ENCODE results near the gene VPS72. TPM values are rescaled to one million over a fixed set of nuclear protein-coding genes. Genes with fewer than 3 reads are reported as not detected.

Gene VPS72
- total and polyA plus RNA-seq, 5 donors from 2014 or later = 41.8 to 101 (median 91.9) TPM

GRCh38 chr1:151176514-151177045 is 13.4 kb downstream of the VPS72 start:
- H3K36me3 Mint-ChIP-seq = peaks cover 45% of the 10 kb centered on the region
- no peak overlapping the region for H3K27ac ChIP-seq (ENCODE audit: insufficient read depth, low read length, poor library complexity, severe bottlenecking)
- H3K9me3 Mint-ChIP-seq = no peaks in the 10 kb centered on the region
- no peaks in the 10 kb centered on the region for H3K27me3 Mint-ChIP-seq
- no peaks in the 10 kb centered on the region for H3K4me1 ChIP-seq (ENCODE audit: control insufficient read depth, insufficient read depth, low read length, poor library complexity, severe bottlenecking)
- no peak overlapping the region for H3K4me3 ChIP-seq (ENCODE audit: low read depth, low read length)
- H3K4me1 Mint-ChIP-seq = peaks cover 0 to 11% (median 6%) of the 10 kb centered on the region in 4 donors
- no peak for ATAC-seq (ENCODE audit: low read depth in 2 of 2)
- no peak for DNase-seq
- no peak overlapping the region for H3K4me3 Mint-ChIP-seq
- peaks cover 65% of the 10 kb centered on the region for H3K36me3 ChIP-seq (ENCODE audit: control insufficient read depth, insufficient read depth, low read length)
- H3K9me3 ChIP-seq (ENCODE audit: control insufficient read depth in 2 of 2, low read length in 2 of 2) = no peaks in the 10 kb centered on the region
- H3K27me3 ChIP-seq (ENCODE audit: control insufficient read depth, insufficient read depth, low read length) = no peaks in the 10 kb centered on the region
- peak overlapping the region in 1 of 3 donors; percentile 18 for H3K27ac Mint-ChIP-seq

GRCh38 chr1:151175863-151176262 is 14.1 kb downstream of the VPS72 start, which contains the start of gene TMOD4:
TSS of gene TMOD4 (minus strand) at chr1:151175981. CDS start at chr1:151174875, 1,106 bp downstream.
- peaks cover 39% of the 10 kb centered on the region for H3K36me3 Mint-ChIP-seq
- H3K9me3 ChIP-seq (ENCODE audit: control insufficient read depth in 2 of 2, low read length in 2 of 2) = no peaks in the 10 kb centered on the region
- no peaks in the 10 kb centered on the region for H3K4me1 ChIP-seq (ENCODE audit: control insufficient read depth, insufficient read depth, low read length, poor library complexity, severe bottlenecking)
- no peak within 1 kb of the TSS for H3K4me3 ChIP-seq (ENCODE audit: low read depth, low read length)
- no peaks in the 10 kb centered on the region for H3K27me3 Mint-ChIP-seq
- no peaks in the 10 kb centered on the region for H3K9me3 Mint-ChIP-seq
- no peak within 1 kb of the TSS for H3K27ac ChIP-seq (ENCODE audit: insufficient read depth, low read length, poor library complexity, severe bottlenecking)
- no peaks in the 10 kb centered on the region for H3K27me3 ChIP-seq (ENCODE audit: control insufficient read depth, insufficient read depth, low read length)
- peak within 1 kb of the TSS in 1 of 4 donors; percentile 72 for H3K4me3 Mint-ChIP-seq
- DNase-seq = peak in 1 of 3 donors; percentile 41
- H3K27ac Mint-ChIP-seq = peak within 1 kb of the TSS; percentile 18 to 42 (median 35)
- peak in 1 of 2 donors; percentile 37 for ATAC-seq (ENCODE audit: low read depth in 2 of 2)
- peaks cover 0 to 11% (median 6%) of the 10 kb centered on the region in 4 donors for H3K4me1 Mint-ChIP-seq
- peaks cover 65% of the 10 kb centered on the region for H3K36me3 ChIP-seq (ENCODE audit: control insufficient read depth, insufficient read depth, low read length)

GRCh38 chr1:151175041-151175741 is 14.8 kb downstream of the VPS72 start:
- H3K27ac Mint-ChIP-seq = peak overlapping the region in 2 of 3 donors; percentile 35 to 42
- H3K36me3 Mint-ChIP-seq = peaks cover 36% of the 10 kb centered on the region

DNA sequence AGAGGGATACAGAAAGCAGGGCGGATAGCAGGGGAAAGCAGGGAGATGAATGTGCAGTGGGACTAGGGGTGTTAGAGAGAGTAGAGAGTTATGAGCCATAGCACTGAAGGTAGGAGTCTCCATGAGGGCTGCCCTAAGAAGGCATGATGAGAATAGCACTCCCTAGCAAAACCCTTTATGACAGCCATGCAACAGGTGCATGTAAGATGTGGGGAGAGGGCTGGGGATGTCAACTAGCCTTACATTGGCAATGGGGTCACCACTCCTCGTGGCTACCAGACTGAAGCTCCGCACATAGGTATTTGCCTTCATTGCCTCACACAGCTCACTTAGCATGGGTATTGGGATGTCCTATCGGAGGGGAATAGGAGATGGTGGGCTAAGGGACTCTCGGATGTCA is 18.8 kb downstream of the VPS72 start:
- Histone ChIP-seq H3K9me3 (ENCODE audit: control insufficient read depth in 2 of 2, low read length in 2 of 2) (no peaks in the 10 kb centered on the region), H3K36me3 (ENCODE audit: control insufficient read depth, insufficient read depth, low read length) (peaks cover 52% of the 10 kb centered on the region), H3K4me1 (ENCODE audit: control insufficient read depth, insufficient read depth, low read length, poor library complexity, severe bottlenecking) (peaks cover 11% of the 10 kb centered on the region), H3K27me3 (ENCODE audit: control insufficient read depth, insufficient read depth, low read length) (no peaks in the 10 kb centered on the region), H3K4me3 (ENCODE audit: low read depth, low read length) (no peak overlapping the region), H3K27ac (ENCODE audit: insufficient read depth, low read length, poor library complexity, severe bottlenecking) (no peak overlapping the region)
- no peaks in the 10 kb centered on the region for H3K9me3 Mint-ChIP-seq
- ATAC-seq (ENCODE audit: low read depth in 2 of 2) (no peak), DNase-seq (no peak)
- no peaks in the 10 kb centered on the region for H3K27me3 Mint-ChIP-seq
- H3K4me3 Mint-ChIP-seq = peak overlapping the region in 2 of 4 donors; percentile 4 to 33
- H3K4me1 Mint-ChIP-seq = peaks cover 0 to 27% (median 6%) of the 10 kb centered on the region in 4 donors
- peaks cover 27% of the 10 kb centered on the region for H3K36me3 Mint-ChIP-seq
- H3K27ac Mint-ChIP-seq = peak overlapping the region in 1 of 3 donors; percentile 43

More at GRCh38 chr1:151175041-151175741, 14.8 kb downstream of the VPS72 start:
- Histone ChIP-seq H3K9me3 (ENCODE audit: control insufficient read depth in 2 of 2, low read length in 2 of 2) (no peaks in the 10 kb centered on the region), H3K36me3 (ENCODE audit: control insufficient read depth, insufficient read depth, low read length) (peaks cover 66% of the 10 kb centered on the region), H3K4me1 (ENCODE audit: control insufficient read depth, insufficient read depth, low read length, poor library complexity, severe bottlenecking) (no peaks in the 10 kb centered on the region), H3K4me3 (ENCODE audit: low read depth, low read length) (no peak overlapping the region), H3K27ac (ENCODE audit: insufficient read depth, low read length, poor library complexity, severe bottlenecking) (no peak overlapping the region), H3K27me3 (ENCODE audit: control insufficient read depth, insufficient read depth, low read length) (no peaks in the 10 kb centered on the region)
- H3K9me3 Mint-ChIP-seq = no peaks in the 10 kb centered on the region
- no peak for ATAC-seq (ENCODE audit: low read depth in 2 of 2)
- no peak for DNase-seq
- no peak overlapping the region for H3K4me3 Mint-ChIP-seq
- peaks cover 0 to 11% (median 5%) of the 10 kb centered on the region in 4 donors for H3K4me1 Mint-ChIP-seq
- no peaks in the 10 kb centered on the region for H3K27me3 Mint-ChIP-seq

DNA sequence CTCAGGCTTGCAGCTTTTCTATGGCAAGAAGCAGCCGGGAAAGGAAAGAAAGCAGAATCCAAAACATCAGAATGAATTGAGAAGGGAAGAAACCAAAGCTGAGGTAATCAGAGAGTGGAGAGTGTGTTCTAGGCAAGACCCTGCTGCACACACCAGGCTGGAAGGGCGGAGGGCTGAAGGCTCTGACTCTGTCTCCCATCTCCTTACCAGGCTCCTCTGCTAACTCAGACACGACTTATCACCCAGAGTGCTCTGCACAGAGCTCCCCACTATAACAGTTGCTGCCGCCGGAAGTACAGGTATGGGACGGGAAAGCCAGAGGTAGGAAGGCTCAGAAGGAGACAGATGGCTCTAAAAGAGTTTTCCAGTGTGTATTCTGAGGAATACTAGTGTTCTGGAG is 22.9 kb downstream of the VPS72 start:
- no peak overlapping the region for H3K27ac ChIP-seq (ENCODE audit: insufficient read depth, low read length, poor library complexity, severe bottlenecking)
- DNase-seq = no peak
- peaks cover 22% of the 10 kb centered on the region for H3K4me1 ChIP-seq (ENCODE audit: control insufficient read depth, insufficient read depth, low read length, poor library complexity, severe bottlenecking)
- H3K36me3 ChIP-seq (ENCODE audit: control insufficient read depth, insufficient read depth, low read length) = peaks cover 41% of the 10 kb centered on the region
- peaks cover 6 to 62% (median 27%) of the 10 kb centered on the region in 4 donors for H3K4me1 Mint-ChIP-seq
- no peaks in the 10 kb centered on the region for H3K9me3 ChIP-seq (ENCODE audit: control insufficient read depth in 2 of 2, low read length in 2 of 2)
- H3K9me3 Mint-ChIP-seq = no peaks in the 10 kb centered on the region
- H3K36me3 Mint-ChIP-seq = peaks cover 21% of the 10 kb centered on the region
- peak overlapping the region; percentile 68 to 97 (median 96) for H3K4me3 Mint-ChIP-seq
- H3K27me3 Mint-ChIP-seq = peaks cover 6% of the 10 kb centered on the region
- ATAC-seq (ENCODE audit: low read depth in 2 of 2) = no peak
- peak overlapping the region; percentile 100 for H3K4me3 ChIP-seq (ENCODE audit: low read depth, low read length)
- H3K27ac Mint-ChIP-seq = peak overlapping the region; percentile 31 to 97 (median 70)
- H3K27me3 ChIP-seq (ENCODE audit: control insufficient read depth, insufficient read depth, low read length) = no peaks in the 10 kb centered on the region

- no peaks in the 10 kb centered on the region for H3K9me3 ChIP-seq (ENCODE audit: control insufficient read depth in 2 of 2, low read length in 2 of 2)
- H3K4me1 Mint-ChIP-seq = peaks cover 6 to 68% (median 33%) of the 10 kb centered on the region in 4 donors
- H3K27me3 ChIP-seq (ENCODE audit: control insufficient read depth, insufficient read depth, low read length) = no peaks in the 10 kb centered on the region
- peak overlapping the region; percentile 100 for H3K4me3 ChIP-seq (ENCODE audit: low read depth, low read length)
- DNase-seq (peak in 1 of 3 donors; percentile 35), ATAC-seq (ENCODE audit: low read depth in 2 of 2) (no peak)
- H3K27me3 Mint-ChIP-seq = peaks cover 6% of the 10 kb centered on the region
- peak overlapping the region; percentile 95 to 98 (median 96) for H3K4me3 Mint-ChIP-seq
- peak overlapping the region; percentile 89 to 97 (median 97) for H3K27ac Mint-ChIP-seq
- peaks cover 39% of the 10 kb centered on the region for H3K36me3 ChIP-seq (ENCODE audit: control insufficient read depth, insufficient read depth, low read length)
- no peaks in the 10 kb centered on the region for H3K9me3 Mint-ChIP-seq
- peaks cover 27% of the 10 kb centered on the region for H3K36me3 Mint-ChIP-seq
- peaks cover 28% of the 10 kb centered on the region for H3K4me1 ChIP-seq (ENCODE audit: control insufficient read depth, insufficient read depth, low read length, poor library complexity, severe bottlenecking)
- peak overlapping the region; percentile 70 for H3K27ac ChIP-seq (ENCODE audit: insufficient read depth, low read length, poor library complexity, severe bottlenecking)
Observed at GRCh38 chr1:151166505-151166956, 23.5 kb downstream of the VPS72 start.

DNA sequence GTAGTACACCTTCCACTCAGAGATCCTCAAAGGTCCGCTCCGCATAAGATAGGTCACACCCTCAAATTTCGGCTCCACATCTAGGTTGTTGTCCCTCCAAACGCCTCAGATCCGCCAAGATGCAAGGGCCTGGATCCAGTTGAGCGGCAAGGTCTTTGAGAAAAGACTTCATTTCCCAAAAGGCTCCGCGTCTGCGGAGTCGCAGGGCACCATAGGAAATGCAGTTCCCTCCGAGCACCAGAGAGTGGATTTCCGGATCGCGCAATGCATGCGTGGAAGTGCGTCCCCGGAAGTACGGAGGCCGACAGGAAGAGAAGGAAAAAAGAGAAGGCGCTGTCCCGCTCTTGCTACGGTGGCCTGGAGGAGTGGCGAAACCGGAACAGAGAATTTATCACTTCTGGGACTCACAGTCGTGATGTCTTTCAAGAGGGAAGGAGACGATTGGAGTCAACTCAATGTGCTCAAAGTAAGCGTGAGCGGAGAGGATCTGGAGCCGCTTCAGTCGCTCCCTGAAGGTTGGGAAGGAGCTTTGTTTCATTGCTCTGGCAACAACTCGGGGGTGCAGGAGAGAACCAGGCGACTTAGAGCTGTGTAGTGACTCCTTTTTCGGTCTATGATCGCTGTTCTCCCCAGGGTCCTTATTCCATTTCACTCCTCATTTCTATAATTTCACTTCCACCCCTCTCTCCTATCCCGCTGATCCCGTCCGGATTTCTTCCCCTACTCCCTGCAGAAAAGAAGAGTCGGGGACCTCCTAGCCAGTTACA is 24.1 kb downstream of the VPS72 start, which contains the start of the genes LYSMD1 and SCNM1:
Gene LYSMD1, minus strand, starts transcription at position 165 of the 767 bp plus-strand sequence. CDS start 644 bp downstream, outside the sequence.
Gene SCNM1, plus strand, starts transcription at position 407 of the 767 bp plus-strand sequence. Its CDS starts 9 bp downstream, at position 416.
- H3K36me3 ChIP-seq (ENCODE audit: control insufficient read depth, insufficient read depth, low read length) = peaks cover 37% of the 10 kb centered on the region
- peak within 1 kb of the TSS; percentile 100 for H3K4me3 ChIP-seq (ENCODE audit: low read depth, low read length)
- H3K4me1 ChIP-seq (ENCODE audit: control insufficient read depth, insufficient read depth, low read length, poor library complexity, severe bottlenecking) = peaks cover 28% of the 10 kb centered on the region
- Mint-ChIP-seq H3K27ac (peak within 1 kb of the TSS; percentile 89 to 97 (median 97)), H3K4me3 (peak within 1 kb of the TSS; percentile 95 to 98 (median 96)), H3K9me3 (no peaks in the 10 kb centered on the region), H3K36me3 (peaks cover 29% of the 10 kb centered on the region), H3K4me1 (peaks cover 6 to 74% (median 35%) of the 10 kb centered on the region in 4 donors), H3K27me3 (peaks cover 6% of the 10 kb centered on the region)
- H3K27me3 ChIP-seq (ENCODE audit: control insufficient read depth, insufficient read depth, low read length) = no peaks in the 10 kb centered on the region
- H3K27ac ChIP-seq (ENCODE audit: insufficient read depth, low read length, poor library complexity, severe bottlenecking) = peak within 1 kb of the TSS; percentile 70
- ATAC-seq (ENCODE audit: low read depth in 2 of 2) = peak; percentile 96
- peak; percentile 95 to 99 (median 97) for DNase-seq
- H3K9me3 ChIP-seq (ENCODE audit: control insufficient read depth in 2 of 2, low read length in 2 of 2) = no peaks in the 10 kb centered on the region
